ENCODE results near the gene KLRC3.

- TF ChIP-seq, protein P1, sequence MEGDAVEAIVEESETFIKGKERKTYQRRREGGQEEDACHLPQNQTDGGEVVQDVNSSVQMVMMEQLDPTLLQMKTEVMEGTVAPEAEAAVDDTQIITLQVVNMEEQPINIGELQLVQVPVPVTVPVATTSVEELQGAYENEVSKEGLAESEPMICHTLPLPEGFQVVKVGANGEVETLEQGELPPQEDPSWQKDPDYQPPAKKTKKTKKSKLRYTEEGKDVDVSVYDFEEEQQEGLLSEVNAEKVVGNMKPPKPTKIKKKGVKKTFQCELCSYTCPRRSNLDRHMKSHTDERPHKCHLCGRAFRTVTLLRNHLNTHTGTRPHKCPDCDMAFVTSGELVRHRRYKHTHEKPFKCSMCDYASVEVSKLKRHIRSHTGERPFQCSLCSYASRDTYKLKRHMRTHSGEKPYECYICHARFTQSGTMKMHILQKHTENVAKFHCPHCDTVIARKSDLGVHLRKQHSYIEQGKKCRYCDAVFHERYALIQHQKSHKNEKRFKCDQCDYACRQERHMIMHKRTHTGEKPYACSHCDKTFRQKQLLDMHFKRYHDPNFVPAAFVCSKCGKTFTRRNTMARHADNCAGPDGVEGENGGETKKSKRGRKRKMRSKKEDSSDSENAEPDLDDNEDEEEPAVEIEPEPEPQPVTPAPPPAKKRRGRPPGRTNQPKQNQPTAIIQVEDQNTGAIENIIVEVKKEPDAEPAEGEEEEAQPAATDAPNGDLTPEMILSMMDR (IDR thresholded peaks at IDR 0.05), result peak in 2 of 7 experiments; percentile 5 to 9
- TF ChIP-seq POLR2A (IDR thresholded peaks at IDR 0.05), result no peak
These were observed 54.5 kb downstream of the KLRC3 start for GRCh38 chr12:10365696-10366405.
